ENCODE results near the gene LACRT. TPM values are rescaled to one million over a fixed set of nuclear protein-coding genes. Genes with fewer than 3 reads are reported as not detected.

The LACRT gene
- polyA plus RNA-seq, 1 of the 3 experiments (the other 2 are of a cell fraction): not detected

DNA sequence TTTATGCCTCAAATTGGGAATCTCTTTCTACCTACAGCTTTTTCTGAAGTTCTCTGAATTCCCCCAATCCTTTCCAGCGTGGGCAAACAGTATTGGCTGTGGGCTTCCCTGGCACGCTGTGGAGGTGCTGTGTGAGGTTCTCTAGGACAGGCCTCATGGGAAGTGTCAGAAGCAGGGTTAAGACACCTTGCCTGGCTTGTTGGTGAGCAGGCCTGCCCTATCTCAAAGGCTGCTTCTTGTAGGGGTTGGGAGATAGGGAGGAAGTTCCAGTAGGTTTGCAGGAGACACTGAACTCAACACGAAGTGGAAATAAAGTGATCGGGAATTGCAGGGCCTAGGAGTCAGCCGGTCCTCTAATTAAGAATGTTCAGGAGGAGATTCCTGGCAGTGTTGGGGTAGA lies 43.4 kb upstream of the LACRT start:
- H3K36me3 ChIP-seq (replicated peaks in 1 of 2; ENCODE audit: control insufficient read depth in 1 of 2, insufficient read depth in 2 of 2, low read length in 1 of 2): no peaks in the 10 kb centered on the region
- CTCF ChIA-PET: no interaction called here
- no peaks in the 10 kb centered on the region for H3K79me2 ChIP-seq (ENCODE audit: insufficient read depth)
- POLR2A ChIA-PET: no interaction called here
- DNase-seq: no peak
- no peak overlapping the region for H3K9ac ChIP-seq
- H2AFZ ChIP-seq (ENCODE audit: low read depth): no peak overlapping the region
- no peak for TF ChIP-seq SMC3 (IDR thresholded peaks at IDR 0.05; ENCODE audit: low read depth, low read length)
- no peak overlapping the region for H3K27ac ChIP-seq (ENCODE audit: low read depth in 2 of 2, low read length in 1 of 2)
- H3K4me3 ChIP-seq (ENCODE audit: low read depth in 2 of 2, low read length in 1 of 2): no peak overlapping the region
- 2% methylated on average over 5 of the region's 5 CpGs for WGBS (ENCODE audit: low lambda C conversion rate)
- H3K4me2 ChIP-seq: no peak overlapping the region
- no peaks in the 10 kb centered on the region for H3K9me3 ChIP-seq
- H3K4me1 ChIP-seq (ENCODE audit: control insufficient read depth in 1 of 2, insufficient read depth in 2 of 2, low read depth in 1 of 2, low read length in 1 of 2): no peaks in the 10 kb centered on the region
- H3K9me2 ChIP-seq: no peaks in the 10 kb centered on the region
- no peaks in the 10 kb centered on the region for H4K20me1 ChIP-seq (ENCODE audit: insufficient read depth)
- no peaks in the 10 kb centered on the region for H3F3A ChIP-seq (replicated peaks; ENCODE audit: insufficient read depth)
- peaks cover 8% of the 10 kb centered on the region; the same call in 1 of the 2 replicates for H3K27me3 ChIP-seq (ENCODE audit: insufficient read depth)

DNA sequence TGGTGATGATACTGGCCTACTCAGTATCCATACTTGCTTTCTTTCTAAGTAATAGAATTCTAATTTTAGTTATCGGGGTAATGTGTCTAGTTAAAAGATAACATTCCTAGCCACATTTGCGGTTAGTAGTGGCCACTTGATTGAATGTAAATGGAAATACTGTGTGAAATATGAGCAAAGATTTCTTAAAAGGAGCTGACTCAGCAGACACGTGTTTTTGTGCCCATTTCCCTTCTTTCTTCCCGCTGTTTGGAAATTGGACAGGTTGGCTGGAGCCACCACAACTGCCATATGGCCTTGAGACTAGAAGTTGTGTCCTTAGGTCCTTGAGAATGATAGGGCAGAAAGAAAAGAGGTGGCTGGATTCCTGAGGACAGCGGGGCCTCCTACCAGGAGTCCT lies 33.2 kb upstream of the LACRT start:
- Histone ChIP-seq H3K4me3 (ENCODE audit: low read depth in 2 of 2, low read length in 1 of 2) (no peak overlapping the region), H2AFZ (ENCODE audit: low read depth) (no peak overlapping the region), H3K4me1 (ENCODE audit: control insufficient read depth in 1 of 2, insufficient read depth in 2 of 2, low read depth in 1 of 2, low read length in 1 of 2) (no peaks in the 10 kb centered on the region), H3K9me2 (no peaks in the 10 kb centered on the region), H3F3A (replicated peaks; ENCODE audit: insufficient read depth) (no peaks in the 10 kb centered on the region), H3K4me2 (no peak overlapping the region), H3K79me2 (ENCODE audit: insufficient read depth) (no peaks in the 10 kb centered on the region), H3K36me3 (replicated peaks in 1 of 2; ENCODE audit: control insufficient read depth in 1 of 2, insufficient read depth in 2 of 2, low read length in 1 of 2) (no peaks in the 10 kb centered on the region), H4K20me1 (ENCODE audit: insufficient read depth) (no peaks in the 10 kb centered on the region), H3K27ac (ENCODE audit: low read depth in 2 of 2, low read length in 1 of 2) (no peak overlapping the region), H3K9ac (no peak overlapping the region), H3K27me3 (ENCODE audit: insufficient read depth) (peaks cover 9% of the 10 kb centered on the region; the same call in 1 of the 2 replicates), H3K9me3 (no peaks in the 10 kb centered on the region)
- 17% methylated on average over 5 of the region's 5 CpGs for WGBS (ENCODE audit: low lambda C conversion rate)
- POLR2A ChIA-PET: no interaction called here
- no peak for DNase-seq
- TF ChIP-seq FOSL2 (IDR thresholded peaks at IDR 0.05; ENCODE audit: borderline replicate concordance, low read depth): no peak
- no peak for TF ChIP-seq NRF1 (IDR thresholded peaks at IDR 0.05; ENCODE audit: low read depth, low read length)
- TF ChIP-seq RAD21 (IDR thresholded peaks at IDR 0.05; ENCODE audit: low read length): no peak
- TF ChIP-seq RFX5 (IDR thresholded peaks at IDR 0.05; ENCODE audit: low read length): no peak
- TF ChIP-seq ELF1 (IDR thresholded peaks at IDR 0.05): no peak
- TF ChIP-seq SMC3 (IDR thresholded peaks at IDR 0.05; ENCODE audit: low read depth, low read length): no peak
- no peak for TF ChIP-seq FOXM1 (IDR thresholded peaks at IDR 0.05; ENCODE audit: low read depth)
- TF ChIP-seq, protein P1, sequence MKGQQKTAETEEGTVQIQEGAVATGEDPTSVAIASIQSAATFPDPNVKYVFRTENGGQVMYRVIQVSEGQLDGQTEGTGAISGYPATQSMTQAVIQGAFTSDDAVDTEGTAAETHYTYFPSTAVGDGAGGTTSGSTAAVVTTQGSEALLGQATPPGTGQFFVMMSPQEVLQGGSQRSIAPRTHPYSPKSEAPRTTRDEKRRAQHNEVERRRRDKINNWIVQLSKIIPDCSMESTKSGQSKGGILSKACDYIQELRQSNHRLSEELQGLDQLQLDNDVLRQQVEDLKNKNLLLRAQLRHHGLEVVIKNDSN (IDR thresholded peaks at IDR 0.05; ENCODE audit: borderline replicate concordance, low read depth): no peak
- TF ChIP-seq, protein P2, sequence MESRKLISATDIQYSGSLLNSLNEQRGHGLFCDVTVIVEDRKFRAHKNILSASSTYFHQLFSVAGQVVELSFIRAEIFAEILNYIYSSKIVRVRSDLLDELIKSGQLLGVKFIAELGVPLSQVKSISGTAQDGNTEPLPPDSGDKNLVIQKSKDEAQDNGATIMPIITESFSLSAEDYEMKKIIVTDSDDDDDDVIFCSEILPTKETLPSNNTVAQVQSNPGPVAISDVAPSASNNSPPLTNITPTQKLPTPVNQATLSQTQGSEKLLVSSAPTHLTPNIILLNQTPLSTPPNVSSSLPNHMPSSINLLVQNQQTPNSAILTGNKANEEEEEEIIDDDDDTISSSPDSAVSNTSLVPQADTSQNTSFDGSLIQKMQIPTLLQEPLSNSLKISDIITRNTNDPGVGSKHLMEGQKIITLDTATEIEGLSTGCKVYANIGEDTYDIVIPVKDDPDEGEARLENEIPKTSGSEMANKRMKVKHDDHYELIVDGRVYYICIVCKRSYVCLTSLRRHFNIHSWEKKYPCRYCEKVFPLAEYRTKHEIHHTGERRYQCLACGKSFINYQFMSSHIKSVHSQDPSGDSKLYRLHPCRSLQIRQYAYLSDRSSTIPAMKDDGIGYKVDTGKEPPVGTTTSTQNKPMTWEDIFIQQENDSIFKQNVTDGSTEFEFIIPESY (IDR thresholded peaks at IDR 0.05; ENCODE audit: borderline replicate concordance, low read depth): no peak
- TF ChIP-seq EZH2phosphoT487 (IDR thresholded peaks at IDR 0.05; ENCODE audit: borderline replicate concordance, low read depth): no peak
- no peak for TF ChIP-seq MEF2A (IDR thresholded peaks at IDR 0.05; ENCODE audit: borderline replicate concordance, low read depth)
- TF ChIP-seq, protein P3, sequence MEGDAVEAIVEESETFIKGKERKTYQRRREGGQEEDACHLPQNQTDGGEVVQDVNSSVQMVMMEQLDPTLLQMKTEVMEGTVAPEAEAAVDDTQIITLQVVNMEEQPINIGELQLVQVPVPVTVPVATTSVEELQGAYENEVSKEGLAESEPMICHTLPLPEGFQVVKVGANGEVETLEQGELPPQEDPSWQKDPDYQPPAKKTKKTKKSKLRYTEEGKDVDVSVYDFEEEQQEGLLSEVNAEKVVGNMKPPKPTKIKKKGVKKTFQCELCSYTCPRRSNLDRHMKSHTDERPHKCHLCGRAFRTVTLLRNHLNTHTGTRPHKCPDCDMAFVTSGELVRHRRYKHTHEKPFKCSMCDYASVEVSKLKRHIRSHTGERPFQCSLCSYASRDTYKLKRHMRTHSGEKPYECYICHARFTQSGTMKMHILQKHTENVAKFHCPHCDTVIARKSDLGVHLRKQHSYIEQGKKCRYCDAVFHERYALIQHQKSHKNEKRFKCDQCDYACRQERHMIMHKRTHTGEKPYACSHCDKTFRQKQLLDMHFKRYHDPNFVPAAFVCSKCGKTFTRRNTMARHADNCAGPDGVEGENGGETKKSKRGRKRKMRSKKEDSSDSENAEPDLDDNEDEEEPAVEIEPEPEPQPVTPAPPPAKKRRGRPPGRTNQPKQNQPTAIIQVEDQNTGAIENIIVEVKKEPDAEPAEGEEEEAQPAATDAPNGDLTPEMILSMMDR (IDR thresholded peaks at IDR 0.05): no peak
- TF ChIP-seq YY1 (IDR thresholded peaks at IDR 0.05; ENCODE audit: low read depth): no peak
- CTCF ChIA-PET: no interaction called here

Measured in SK-N-SH (cell line).